Retina (tissue), 1 donor: ENCODE results near the gene POFUT1.
"Not testable (repeated sequence)": the region's sequence is repeated elsewhere in the genome, so short reads cannot be mapped to it uniquely, and the experiment has no call there.

Source experiments
- DNase-seq: peaks from one replicate; pipeline ENCODE4 v3.0.0-alpha.2; 2016

POFUT1 gene

DNA sequence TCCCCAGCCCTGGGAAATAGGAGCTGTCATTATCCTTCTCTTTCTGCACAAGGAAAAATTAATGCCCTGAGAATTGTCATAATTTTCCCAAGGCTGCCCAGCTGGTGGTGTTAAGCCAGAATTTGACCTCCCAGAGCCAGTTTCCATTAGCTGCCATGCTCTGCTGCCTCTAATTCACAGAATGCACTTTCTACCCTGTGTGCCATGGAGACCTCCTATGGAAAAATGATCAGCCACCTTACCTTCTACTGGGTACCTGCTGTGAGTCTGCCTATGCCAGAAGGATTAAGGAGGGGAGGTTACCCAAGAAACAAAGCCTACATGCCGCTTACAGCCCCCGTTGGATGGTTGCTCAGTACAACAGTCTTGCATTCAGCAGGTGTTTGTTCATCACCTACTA lies 29.1 kb downstream of the POFUT1 start:
- no peak for DNase-seq

DNA sequence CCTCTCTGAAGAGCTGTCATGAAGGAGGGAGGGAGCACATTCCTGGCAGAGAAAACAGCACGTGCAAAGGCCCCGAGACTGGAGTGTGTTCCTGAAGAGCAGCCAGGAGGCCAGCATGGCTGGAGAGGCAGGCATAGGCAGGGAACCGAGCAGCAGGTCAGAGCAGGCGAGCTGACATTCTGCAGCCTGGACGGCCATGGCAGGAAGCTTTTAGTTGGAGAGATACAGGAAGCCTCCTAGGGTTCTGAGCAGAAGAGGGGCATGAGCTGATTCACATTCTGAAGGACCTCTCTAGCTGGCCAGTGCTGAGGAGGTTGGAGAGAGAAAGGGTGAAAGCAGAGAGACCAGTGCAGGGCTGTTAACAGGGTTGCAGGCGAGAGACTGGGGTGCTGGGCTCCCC lies 29.7 kb downstream of the POFUT1 start:
- no peak for DNase-seq

DNA sequence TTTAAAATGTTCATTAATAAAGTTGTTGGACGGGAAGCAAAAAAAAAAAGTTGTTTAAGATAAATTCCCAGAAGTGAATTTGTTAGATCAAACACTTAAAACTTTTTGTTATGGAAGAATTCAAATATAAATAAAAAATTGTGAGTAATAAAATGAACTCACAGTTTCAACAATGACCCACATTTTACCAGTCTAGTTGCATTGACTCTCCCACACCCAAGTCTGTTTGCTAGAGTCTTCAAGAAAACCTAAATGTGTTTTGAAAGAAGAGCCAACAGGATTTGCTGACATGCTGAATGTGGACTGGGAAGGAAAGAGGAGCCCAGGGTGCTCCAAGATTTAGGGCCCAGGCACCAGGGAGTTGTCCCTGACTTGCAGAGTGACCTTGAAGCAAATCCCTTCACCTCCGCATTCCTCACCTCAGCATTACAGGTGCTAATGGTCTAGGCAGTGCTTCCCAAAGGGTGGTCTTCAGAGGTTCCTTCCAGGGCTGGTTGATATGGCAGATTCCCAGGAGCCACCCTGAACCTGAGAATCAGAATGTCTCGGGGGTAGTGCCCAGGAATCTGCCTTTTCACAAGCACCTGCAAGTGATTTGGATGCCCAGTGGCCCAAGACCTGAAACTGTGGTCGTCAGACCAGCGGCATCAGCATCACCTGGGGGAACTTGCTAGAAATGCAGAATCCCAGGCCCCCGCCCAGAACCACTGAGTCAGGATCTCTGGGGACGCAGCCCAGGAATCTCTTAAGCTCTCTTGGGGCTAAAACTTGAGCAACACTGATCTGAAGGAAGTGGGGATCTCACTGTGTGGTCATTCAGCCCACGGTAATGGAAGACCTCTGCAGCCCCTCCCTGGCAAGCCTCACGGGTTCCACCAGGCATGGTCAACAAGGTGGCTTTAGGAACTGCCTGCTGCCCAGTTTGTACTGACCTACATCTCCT lies 31.1 kb downstream of the POFUT1 start:
- no peak for DNase-seq

DNA sequence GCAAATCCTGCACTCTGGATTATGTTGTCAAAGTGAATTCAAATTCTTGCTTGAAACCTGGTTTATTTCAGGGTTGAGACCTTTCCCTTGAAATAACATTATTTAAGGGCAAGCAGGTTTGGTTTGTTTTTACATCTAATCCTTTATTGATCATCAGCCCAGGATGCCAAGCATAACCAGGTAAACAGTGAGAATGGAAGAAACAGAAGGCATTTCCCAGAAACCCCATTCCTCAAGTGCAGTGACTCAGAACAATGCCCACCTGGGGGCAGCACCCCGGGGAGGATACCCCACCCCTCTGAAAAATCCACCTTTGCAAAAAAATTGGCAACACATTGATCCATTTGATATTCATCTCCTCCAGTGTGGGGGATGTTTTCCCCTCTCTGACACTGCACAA lies 32.5 kb downstream of the POFUT1 start:
- no peak for DNase-seq

DNA sequence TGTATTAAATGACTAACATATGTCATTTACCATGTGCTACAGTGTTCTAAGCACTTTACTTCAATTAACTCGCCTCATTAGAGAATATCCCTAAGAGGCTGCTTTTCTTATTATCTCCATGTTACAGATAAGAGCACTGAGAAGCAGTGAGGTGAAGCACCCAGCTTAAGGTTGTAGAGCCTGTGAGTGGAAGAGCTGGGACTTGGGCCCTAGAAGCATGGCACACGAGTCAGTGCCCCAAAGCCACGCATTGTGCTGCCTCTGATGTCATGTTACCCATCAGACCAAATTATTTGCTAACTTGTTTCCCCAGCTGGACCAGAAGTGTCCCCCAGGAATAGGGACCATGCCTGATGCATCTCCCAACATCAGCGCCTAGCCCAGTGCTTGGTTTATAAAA lies 34.1 kb downstream of the POFUT1 start:
- DNase-seq, result no peak

DNA sequence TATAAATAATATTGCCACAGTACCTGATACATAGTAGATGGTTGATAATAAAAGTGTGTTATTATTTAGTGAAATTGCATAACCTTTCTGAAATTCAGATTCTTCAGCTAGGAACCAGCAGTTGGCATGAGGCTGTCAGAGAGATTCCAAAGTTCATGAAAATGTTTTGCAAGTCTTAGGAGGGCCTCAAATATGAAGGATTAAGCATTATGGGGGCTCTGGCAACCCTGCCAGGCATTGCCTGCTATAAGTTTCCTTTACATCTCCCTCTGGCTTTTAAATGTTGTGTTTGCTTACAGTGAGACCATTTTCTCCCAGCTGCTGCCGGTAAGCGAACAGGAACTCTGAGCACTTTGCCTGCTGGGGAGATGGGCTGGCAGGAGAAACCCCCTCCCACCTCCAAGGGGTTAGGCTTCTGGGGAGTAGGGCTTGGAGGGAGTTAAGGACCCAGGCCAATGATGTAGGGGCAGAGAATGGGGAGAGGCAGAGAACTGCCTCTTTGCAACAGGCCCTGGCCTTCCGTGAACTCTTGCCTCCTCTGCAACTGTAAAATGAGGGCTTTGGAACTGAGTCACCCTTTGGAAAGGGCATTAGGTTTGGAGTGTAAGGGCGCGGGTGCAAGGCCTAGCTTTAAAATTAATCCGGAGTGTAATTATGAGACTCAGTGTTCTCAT lies 36.6 kb downstream of the POFUT1 start:
- no peak for DNase-seq

DNA sequence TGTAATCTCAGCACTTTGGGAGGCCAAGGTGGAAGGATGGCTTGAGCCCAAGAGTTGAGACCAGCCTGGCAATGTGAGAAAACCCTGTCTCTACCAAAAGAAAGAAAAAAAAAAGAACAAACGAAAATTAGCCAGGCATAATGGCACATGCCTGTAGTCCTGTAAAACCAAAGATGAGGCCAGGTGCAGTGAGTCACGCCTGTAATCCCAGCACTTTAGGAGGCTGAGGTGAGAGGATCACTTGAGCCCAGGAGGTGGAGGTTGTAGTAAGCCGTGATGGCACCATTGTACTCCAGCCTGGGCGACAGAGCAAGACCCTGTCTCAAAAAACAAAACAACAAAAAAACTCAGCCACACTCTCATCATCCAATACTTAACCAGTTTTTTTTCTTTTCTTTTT lies 37.3 kb downstream of the POFUT1 start:
- no peak for DNase-seq

DNA sequence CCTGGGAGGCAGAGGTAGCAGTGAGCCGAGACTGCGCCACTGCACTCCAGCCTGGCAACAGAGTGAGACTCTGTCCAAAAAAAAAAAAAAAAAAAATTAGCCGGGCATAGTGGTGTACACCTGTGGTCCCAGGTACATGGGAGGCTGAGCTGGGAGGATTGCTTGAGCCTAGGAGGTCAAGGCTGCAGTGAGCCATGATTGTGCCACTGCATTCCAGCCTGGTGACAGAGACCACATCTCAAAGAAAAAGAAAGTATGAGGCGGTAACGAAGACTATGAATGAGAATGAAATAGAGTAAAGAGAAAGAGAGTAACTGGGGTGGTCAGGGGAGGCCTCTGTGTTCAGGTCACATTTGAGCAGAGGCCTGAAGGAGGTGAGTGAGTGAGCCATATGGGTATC lies 38.5 kb downstream of the POFUT1 start:
- not testable (repeated sequence) for DNase-seq

DNA sequence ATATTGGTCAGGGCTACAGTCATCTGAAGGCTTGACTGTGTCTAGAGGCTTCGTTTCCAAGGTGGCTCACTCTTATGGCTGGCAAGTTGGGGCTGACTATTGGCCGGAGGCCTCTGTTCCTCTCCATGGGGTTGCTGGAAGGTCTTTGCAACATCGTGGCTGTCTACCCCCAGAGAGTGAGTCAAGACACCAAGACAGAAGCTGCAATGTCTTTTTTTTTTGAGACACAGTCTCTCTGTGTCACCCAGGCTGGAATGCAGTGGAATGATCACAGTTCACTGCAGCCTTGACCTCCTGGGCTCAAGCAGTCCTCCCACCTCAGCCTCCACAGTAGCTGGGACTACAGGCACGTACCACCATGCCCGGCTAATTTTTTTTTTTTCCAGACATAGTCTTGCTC lies 40.4 kb downstream of the POFUT1 start:
- DNase-seq, result no peak

DNA sequence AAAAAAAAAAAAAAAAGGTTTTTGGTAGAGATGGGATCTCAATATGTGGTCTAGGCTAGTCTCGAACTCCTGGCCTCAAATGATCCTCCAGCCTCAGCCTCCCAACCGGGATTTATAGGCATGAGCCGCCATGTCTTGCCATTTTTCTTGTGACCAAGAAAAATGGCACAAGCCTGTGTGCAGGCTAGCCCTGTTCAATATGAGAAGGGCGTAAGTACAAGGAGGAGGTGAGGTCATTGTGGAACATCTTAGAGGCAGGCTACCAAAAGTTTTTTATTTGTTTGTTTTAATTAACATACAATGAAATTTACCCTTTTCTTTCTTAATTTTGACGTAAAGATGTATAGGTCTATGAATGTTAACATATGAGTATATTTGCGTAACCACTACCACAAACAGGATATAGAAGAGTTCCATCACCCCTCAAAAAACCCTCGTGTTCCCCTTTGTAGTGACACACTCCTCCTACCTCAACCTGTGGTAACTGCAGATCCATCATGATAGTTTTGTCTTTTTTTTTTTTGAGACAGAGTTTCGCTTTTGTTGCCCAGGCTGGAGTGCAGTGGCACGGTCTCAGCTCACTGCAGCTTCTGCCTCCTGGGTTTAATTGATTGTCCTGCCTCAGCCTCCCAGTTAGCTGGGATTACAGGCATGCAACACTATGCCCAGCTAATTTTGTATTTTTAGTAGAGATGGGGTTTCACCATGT lies 41.5 kb downstream of the POFUT1 start:
- DNase-seq, result no peak

DNA sequence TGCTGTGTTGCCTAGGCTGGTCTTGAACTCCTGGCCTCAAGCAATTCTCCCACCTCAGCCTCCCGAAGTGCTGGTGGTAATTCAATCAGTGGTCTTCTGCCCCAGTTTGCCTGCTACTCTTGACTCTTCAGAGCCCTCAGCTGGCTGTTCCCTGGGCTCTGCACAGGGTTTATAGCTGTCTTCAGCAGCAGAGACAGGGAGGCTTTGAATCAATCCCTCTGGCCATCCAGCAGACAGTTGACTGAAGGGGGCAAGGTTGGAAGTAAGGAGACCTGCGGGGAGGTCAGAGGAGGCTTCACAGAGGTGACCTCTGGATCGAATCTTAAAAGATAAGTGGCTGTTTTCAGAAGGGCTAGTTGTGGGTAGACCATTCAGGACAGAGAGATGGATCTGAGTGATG lies 43.8 kb downstream of the POFUT1 start:
- DNase-seq, result no peak

DNA sequence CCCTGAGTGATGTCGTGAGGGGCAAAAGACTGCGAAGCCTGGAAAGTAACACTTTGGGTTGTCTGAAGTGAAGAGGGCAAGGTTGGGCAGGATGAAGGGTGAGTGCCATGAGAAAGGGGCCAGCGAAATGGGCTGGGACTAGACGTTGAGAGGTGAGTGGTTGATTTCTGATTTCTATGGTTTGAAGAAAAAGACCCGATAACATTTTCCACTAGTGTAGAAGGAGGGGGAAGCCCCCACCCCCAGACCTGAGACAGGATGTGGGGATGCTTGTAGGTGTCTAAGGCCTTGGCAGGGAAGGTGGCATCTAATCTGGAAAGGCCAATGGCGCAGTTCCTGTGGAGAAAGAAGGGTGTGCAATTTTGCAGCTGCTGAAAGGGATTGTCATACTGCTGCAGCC lies 44.5 kb downstream of the POFUT1 start:
- DNase-seq, result no peak

DNA sequence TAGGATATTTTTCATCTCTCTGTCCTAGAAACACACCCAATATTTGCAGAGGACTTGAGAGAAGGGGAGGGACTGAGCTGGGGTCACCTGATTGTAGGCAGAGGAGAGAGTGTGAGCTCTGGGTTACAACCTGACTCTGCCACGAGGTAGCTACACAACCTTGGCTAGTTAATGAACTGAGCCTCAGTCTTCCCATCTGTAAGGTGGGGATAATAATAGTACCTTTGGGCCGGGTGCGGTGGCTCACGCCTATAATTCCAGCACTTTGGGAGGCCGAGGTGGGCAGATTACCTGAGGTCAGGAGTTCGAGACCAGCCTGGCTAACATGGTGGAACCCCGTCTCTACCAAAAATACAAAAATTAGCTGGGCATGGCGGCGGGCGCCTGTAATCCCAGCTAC lies 53.3 kb downstream of the POFUT1 start:
- DNase-seq, result not testable (repeated sequence)

DNA sequence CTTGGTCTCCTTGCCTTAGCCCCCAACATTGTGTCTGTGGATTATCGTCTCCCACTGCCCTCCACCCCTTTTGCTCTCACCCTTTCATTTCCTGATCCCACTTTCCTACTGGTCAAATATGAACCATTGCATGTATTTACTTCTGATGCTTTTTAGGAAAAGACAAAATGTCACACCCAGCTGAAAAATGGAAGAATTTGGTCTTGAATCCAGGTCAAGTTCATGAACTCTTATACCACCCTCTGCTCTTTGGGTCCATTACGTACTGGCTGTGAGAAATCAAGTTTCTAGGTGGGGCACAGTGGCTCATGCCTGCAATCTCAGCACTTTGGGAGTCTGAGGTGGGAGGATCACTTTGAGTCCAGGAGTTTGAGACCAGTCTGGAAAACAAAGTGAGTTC lies 54.0 kb downstream of the POFUT1 start:
- DNase-seq, result no peak

DNA sequence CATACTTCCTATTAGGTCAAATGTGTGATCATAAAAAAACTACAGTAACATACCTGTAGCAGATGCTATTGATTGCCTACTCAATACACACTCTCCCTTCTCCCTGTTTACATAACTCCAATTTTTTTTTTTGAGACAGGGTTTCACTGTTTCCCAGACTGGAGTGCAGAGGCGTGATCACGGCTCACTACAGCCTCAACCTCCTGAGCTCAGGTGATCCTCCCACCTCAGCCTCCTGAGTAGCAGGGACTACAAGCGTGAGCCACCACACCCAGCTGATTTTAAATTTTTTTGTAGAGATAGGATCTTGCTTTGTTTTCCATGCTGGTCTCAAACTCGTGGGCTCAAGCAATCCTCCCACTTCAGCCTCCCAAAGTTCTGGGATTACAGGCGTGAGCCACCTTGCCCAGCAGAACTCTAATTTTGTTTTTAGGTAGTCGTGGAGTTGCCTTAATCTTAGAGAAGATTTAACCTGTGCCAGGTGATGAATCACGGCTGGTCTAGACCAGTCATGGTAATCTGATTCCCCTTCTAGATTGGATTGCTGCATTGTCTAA lies 55.8 kb downstream of the POFUT1 start:
- no peak for DNase-seq

DNA sequence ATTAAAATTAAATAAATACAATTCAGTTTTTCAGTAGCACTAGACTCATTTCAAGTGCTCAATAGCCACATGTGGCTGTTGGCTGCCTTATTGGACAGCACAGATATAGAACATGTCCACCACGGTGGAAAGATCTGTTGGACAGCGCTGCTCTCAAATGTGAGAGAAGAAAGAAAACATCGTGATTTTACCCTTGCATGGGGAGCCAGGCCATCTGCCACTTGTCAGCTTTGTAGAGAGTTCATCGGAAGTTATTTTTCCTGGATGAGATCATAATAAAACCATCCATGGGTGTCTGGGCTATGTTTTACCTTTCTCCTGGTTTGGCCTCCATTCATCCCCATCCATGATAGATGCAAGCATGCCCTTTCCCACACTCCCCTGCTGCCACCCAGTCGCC lies 63.9 kb downstream of the POFUT1 start:
- no peak for DNase-seq

DNA sequence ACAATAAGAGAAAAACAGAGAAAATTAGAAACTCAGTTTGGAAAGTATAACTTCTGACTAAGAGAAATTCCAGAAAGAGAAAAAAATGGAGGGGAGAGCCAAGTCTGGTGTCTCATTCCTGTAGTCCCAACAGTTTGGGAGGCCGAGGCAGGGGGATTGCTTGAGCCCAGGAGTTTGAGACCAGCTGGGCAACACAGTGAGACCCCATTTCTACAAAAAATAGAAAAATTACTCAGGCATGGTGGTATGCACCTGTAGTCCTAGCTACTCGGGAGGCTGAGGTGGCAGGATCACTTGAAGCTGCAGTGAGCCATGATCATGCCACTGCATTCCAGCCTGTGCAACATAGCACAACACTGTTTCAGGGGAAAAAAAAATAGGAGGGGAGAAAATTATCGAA lies 66.7 kb downstream of the POFUT1 start:
- no peak for DNase-seq

DNA sequence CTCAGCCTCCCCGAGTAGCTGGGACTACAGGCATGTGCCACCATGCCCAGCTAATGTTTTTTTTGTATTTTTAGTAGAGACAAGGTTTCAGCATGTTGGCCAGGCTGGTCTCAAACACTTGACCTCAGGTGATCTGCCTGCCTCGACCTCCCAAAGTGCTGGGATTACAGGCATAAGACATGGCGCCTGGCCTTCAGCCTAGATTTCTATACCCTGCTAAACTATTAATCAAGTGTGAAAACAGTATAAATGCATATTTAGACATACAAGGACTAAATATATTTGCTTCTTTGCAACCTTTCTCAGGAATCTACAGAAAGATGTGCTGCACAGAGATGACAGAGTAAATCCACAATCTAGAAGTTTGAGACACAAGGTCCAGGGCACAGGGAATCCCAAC lies 67.5 kb downstream of the POFUT1 start:
- DNase-seq, result not testable (repeated sequence)

DNA sequence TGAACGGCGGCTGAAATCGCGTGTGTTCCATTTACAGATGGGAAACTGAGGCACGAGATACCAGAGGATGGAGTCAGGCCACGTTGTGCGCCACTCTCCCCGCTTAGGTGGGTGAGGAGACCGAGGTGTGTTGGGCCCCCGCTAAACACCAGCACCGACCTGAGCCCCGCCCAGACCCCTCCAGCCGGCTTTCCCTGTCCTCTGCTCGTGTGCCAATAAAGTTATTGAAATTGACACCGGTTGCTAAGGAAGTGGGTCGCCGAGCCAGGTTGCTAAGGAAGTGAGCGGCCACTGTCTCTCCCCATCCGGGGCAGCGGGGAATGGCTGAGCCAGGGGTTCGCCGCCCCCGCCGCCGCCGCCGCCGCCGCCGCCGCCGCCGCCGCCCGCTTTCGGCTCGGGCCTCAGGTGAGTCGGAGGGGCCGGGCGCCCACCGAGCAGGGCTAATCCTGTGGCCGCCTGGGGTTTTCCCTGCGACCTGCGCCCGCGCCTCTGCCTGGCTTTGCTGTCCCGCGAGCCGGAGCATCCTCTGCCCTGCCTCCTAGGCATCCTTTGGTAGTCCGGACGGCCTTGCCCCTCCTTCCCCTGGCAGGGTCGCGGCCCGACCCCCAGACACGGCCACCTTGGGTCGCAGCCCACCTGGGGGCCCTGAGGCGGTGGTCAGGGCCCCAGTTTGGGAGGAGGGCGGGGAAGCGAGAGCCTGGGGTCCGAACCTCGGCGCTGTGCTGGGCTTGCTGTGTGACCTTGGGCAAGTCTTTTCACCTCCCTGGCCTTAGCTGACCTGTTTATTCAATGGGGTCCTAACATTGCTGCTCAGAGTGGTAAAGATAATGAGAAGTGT lies 69.9 kb downstream of the POFUT1 start, which contains the start of gene KIF3B:
TSS of gene KIF3B (plus strand) at position 291 of the 838 bp plus-strand sequence. CDS start 32,127 bp downstream, outside the sequence.
- DNase-seq, result peak; percentile 88

DNA sequence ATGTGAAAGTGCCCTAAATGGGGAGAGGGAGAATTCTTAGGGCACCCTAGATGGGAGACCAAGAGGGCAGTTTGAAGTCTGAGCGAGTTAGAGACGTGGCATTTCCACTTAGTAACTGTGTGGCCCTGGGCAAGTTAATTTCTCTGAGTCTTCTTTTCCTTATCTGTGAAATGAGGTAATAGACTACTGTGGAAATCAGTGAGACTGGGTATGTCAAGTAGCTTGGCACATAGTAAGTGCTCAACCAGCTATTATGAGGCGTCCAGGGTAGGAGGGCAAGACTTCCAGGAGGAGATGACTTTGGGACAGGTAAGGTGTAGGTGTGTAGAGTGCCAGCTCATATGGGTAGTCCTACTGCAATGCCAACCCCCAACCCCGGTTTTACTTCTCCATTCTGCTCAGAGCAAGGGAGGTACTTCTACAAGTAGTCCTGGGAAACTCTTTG lies 70.5 kb downstream of the POFUT1 start:
- no peak for DNase-seq

DNA sequence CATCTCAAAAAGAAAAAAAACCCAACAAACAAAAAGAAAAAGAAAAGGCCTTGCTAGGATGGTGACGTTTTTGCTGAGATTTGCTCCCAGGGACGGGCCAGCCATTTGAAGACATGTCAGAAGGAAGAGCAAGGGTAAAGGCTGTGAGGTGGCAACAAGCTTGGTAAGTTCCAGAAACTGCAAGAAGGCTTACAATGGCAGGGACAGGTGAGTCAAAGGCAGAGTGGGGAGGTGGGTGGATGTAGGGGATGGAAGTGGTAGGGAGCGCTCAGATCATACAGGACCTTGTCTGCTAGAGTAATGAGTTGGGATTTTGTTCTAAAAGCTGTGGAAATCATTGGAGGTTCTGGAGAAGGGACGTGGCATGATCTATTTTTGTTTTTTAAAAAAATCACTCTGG lies 74.0 kb downstream of the POFUT1 start:
- no peak for DNase-seq

DNA sequence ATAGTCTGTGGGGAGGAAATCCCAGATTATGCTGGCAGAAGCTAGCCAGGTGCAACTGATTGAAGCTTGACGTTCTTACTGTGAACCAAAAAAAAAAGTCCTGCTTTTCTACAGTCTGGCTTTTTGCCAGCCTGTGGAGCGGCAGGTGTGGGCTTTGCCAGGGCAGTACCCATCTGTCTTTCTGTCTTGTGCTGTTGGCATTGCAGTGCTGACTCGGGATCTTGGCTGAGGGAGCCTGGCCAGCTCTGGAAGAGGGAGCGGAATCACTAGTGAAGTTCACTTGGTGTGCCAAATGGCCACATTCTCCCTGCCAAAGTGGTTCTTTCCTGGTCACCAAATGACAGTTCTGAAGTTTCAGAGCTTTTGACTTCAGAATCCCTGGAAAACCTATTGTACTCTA lies 74.8 kb downstream of the POFUT1 start:
- DNase-seq, result no peak
